Loucy (cell line): ENCODE results near the gene SERP2.

Experiments used
- H2AFZ ChIP-seq: fragments of 200-600 bp; sonication (generic); 2 replicates; pipeline ENCODE4 v1.6.0; 2016; ENCODE audit warnings: antibody characterized with exemption, mild to moderate bottlenecking, low read length, moderate library complexity
- H3F3A ChIP-seq: fragments of 200-600 bp; 2 replicates; pipeline ENCODE4 v1.6.0; 2016; ENCODE audit warnings: antibody characterized with exemption, low read depth, mild to moderate bottlenecking
- H3K27me3 ChIP-seq: fragments of 200-600 bp; sonication (generic); 2 replicates; pipeline ENCODE4 v1.6.1; 2014; ENCODE audit warnings: low read length, mild to moderate bottlenecking; ENCODE audit not compliant: insufficient read depth, poor library complexity, severe bottlenecking
- H3K36me3 ChIP-seq: fragments of 200-600 bp; sonication (generic); 2 replicates; pipeline ENCODE4 v1.6.1; 2016; ENCODE audit warnings: low read length; ENCODE audit not compliant: insufficient read depth
- H3K4me1 ChIP-seq: fragments of 200-600 bp; sonication (generic); 2 replicates; pipeline ENCODE4 v1.5.1; 2014; ENCODE audit warnings: low read length, mild to moderate bottlenecking; ENCODE audit not compliant: insufficient read depth, poor library complexity, severe bottlenecking
- H3K4me2 ChIP-seq: fragments of 200-600 bp; sonication (generic); 2 replicates; pipeline ENCODE4 v1.6.0; 2014; ENCODE audit warnings: antibody characterized with exemption, low read length, low read depth, mild to moderate bottlenecking; ENCODE audit not compliant: poor library complexity, severe bottlenecking
- H3K4me3 ChIP-seq: fragments of 200-600 bp; sonication (generic); 2 replicates; pipeline ENCODE4 v1.5.1; 2014; ENCODE audit warnings: low read length, mild to moderate bottlenecking, mixed read lengths; ENCODE audit not compliant: poor library complexity, severe bottlenecking
- H3K79me2 ChIP-seq: fragments of 200-600 bp; sonication (generic); 2 replicates; pipeline ENCODE4 v1.6.1; 2014; ENCODE audit warnings: low read length; ENCODE audit not compliant: insufficient read depth
- H3K9ac ChIP-seq: fragments of 200-600 bp; sonication (generic); 2 replicates; pipeline ENCODE4 v1.6.0; 2014; ENCODE audit warnings: mild to moderate bottlenecking, low read depth, low read length, moderate library complexity; ENCODE audit not compliant: poor library complexity, severe bottlenecking
- H3K9me2 ChIP-seq: fragments of 200-600 bp; sonication (generic); replicated peaks from 2 replicates; pipeline ENCODE4 v1.6.1; 2016; ENCODE audit warnings: low read depth, low read length, mixed read lengths
- H3K9me3 ChIP-seq: fragments of 200-600 bp; sonication (generic); 2 replicates; pipeline ENCODE4 v1.6.1; 2014; ENCODE audit warnings: mild to moderate bottlenecking, antibody characterized with exemption, low read length, low read depth; ENCODE audit not compliant: insufficient read depth
- H4K20me1 ChIP-seq: fragments of 200-600 bp; sonication (generic); 2 replicates; pipeline ENCODE4 v1.6.0; 2014; ENCODE audit warnings: antibody characterized with exemption, low read length, mild to moderate bottlenecking; ENCODE audit not compliant: insufficient read depth, poor library complexity, severe bottlenecking
- CTCF ChIP-seq: fragments of 200-600 bp; sonication (generic); conservative IDR thresholded peaks from 2 replicates; pipeline ENCODE4 v1.5.1; 2014; ENCODE audit warnings: mild to moderate bottlenecking, antibody characterized with exemption, low read length
- EZH2phosphoT487 ChIP-seq: fragments of 200-600 bp; IDR thresholded peaks from 2 replicates; pipeline ENCODE4 v1.6.1; 2018; ENCODE audit warnings: antibody characterized with exemption, mild to moderate bottlenecking, moderate library complexity, borderline replicate concordance

Gene SERP2

GRCh38 chr13:44422755-44423643, 49.4 kb downstream of the SERP2 start:
- Histone ChIP-seq H3K36me3 (no peaks in the 10 kb centered on the region), H4K20me1 (no peaks in the 10 kb centered on the region), H3F3A (no peaks in the 10 kb centered on the region), H3K9me2 (no peaks in the 10 kb centered on the region), H3K27me3 (no peaks in the 10 kb centered on the region), H3K4me3 (no peak overlapping the region), H3K9me3 (no peaks in the 10 kb centered on the region), H3K9ac (no peak overlapping the region), H3K79me2 (no peaks in the 10 kb centered on the region), H3K4me1 (peaks cover 11% of the 10 kb centered on the region), H2AFZ (no peak overlapping the region), H3K4me2 (no peak overlapping the region)
- no peak for TF ChIP-seq EZH2phosphoT487

GRCh38 chr13:44423824-44424223, 50.2 kb downstream of the SERP2 start:
- Histone ChIP-seq H4K20me1 (no peaks in the 10 kb centered on the region), H3K9me3 (no peaks in the 10 kb centered on the region), H3K4me3 (no peak overlapping the region), H3K9me2 (no peaks in the 10 kb centered on the region), H3K27me3 (no peaks in the 10 kb centered on the region), H3K9ac (no peak overlapping the region), H2AFZ (no peak overlapping the region), H3F3A (no peaks in the 10 kb centered on the region), H3K79me2 (no peaks in the 10 kb centered on the region), H3K4me1 (peaks cover 11% of the 10 kb centered on the region), H3K4me2 (no peak overlapping the region), H3K36me3 (no peaks in the 10 kb centered on the region)
- TF ChIP-seq CTCF (no peak), EZH2phosphoT487 (no peak)

- Histone ChIP-seq H3F3A (no peaks in the 10 kb centered on the region), H4K20me1 (no peaks in the 10 kb centered on the region), H2AFZ (no peak overlapping the region), H3K9ac (no peak overlapping the region), H3K4me3 (no peak overlapping the region), H3K9me3 (no peaks in the 10 kb centered on the region), H3K27me3 (no peaks in the 10 kb centered on the region), H3K9me2 (no peaks in the 10 kb centered on the region), H3K4me2 (no peak overlapping the region), H3K4me1 (peaks cover 11% of the 10 kb centered on the region), H3K79me2 (no peaks in the 10 kb centered on the region), H3K36me3 (no peaks in the 10 kb centered on the region)
- TF ChIP-seq CTCF (no peak), EZH2phosphoT487 (no peak)
Measured at GRCh38 chr13:44425041-44425814, 51.6 kb downstream of the SERP2 start.
